Measurements from ENCODE around the gene PSAPL1.

Gene PSAPL1

DNA sequence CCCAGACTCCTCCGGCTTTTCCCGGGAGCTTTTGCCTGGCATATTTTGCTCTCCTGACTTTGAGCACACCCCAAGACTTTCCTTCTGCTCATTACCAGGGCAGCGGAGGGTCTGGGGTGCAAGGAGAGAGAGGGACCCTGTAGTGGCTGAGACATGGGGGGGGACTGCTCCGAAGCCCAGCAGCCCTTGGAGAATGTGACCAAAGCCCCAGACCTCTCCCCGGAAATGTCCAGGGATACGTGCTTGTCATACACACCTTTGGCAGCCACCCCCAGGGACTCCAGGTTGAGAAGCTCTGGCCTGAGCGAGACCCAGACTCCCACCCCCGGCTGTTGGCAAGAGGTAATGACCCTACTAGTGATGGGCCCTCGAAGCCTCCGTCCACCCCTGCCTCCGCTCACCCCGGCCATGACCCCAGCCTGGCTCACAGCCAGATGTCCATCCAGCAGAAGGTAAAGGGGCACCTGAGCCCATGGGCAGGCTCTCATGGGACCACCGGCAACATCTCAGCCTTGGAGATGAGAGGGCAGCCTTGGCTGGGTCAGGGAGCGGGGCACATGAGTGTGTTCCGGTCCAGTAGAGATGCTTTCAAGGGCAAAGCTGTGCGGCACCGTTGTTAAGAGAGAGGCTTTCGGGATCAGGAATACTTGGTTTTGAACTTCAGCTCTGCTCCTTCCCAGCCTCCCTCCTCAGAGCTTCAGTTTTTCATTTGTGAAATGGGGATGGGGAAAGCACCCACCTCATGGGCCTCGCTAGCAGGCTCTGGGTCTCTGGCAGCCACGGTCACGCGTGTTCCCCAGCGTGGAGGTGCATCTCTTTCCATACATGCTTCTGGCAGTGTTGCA lies 2.0 kb downstream of the PSAPL1 start:
- Histone ChIP-seq H3K79me2 (ENCODE audit: insufficient read depth, low read depth) (no peaks in the 10 kb centered on the region), H3K4me2 (no peak overlapping the region), H2AFZ (ENCODE audit: low read depth) (no peak overlapping the region), H3K4me1 (ENCODE audit: low read depth, poor library complexity, severe bottlenecking) (no peaks in the 10 kb centered on the region), H3K4me3 (IDR thresholded peaks at IDR 0.05; ENCODE audit: insufficient read depth, low read depth, low read length) (no peak overlapping the region), H4K20me1 (ENCODE audit: insufficient read depth) (no peaks in the 10 kb centered on the region), H3K27ac (no peak overlapping the region), H3K9ac (no peak overlapping the region), H3K36me3 (ENCODE audit: insufficient read depth) (no peaks in the 10 kb centered on the region), H3K27me3 (ENCODE audit: insufficient read depth, low read depth) (no peaks in the 10 kb centered on the region; the same call in 1 of the 2 replicates)
- TF ChIP-seq CTCF (conservative IDR thresholded peaks at IDR 0.05; ENCODE audit: low read depth, low read length): no peak

DNA sequence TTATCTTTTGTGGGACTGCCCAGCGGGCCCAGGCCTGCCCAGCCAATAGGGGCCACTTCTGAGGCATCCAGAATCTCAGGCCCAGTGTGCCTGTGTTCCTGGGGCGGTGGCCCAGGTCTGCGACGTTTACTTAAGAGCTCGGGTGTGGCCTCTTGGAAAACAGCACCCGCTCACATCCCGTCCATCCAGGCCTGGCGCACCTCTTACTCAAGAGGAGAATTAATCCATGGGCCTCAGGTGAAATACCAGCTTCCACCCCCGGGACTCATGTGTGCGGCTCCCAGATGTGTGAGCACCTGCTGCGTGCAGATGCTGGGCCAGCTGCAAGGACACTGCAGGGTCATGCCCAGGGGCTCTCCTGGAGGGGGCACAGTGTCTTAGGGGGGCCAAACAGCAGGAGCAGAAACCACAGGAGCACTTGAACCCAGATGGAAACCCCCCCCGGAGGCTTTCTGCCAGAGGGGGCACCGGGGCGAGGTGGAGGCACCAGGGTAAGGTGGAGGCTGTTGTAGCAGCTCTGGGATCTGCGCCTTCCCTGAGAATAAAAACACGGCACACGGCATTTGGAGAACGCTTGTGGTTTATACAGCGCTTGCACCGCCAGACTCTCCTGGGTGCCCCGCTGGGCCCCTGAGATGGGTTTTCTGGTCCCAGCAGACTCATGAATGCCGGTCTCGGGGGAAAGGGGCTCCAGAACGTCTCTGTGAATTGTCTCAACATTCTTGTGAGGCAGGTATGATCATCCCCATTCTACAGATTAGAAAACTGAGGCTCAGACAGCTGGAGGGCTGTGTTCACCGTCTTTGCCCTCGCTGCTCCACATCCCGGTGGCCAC lies 2.8 kb downstream of the PSAPL1 start:
- Histone ChIP-seq H3K27ac (no peak overlapping the region), H3K4me3 (IDR thresholded peaks at IDR 0.05; ENCODE audit: insufficient read depth, low read depth, low read length) (no peak overlapping the region), H2AFZ (ENCODE audit: low read depth) (no peak overlapping the region), H3K79me2 (ENCODE audit: insufficient read depth, low read depth) (no peaks in the 10 kb centered on the region), H3K4me2 (no peak overlapping the region), H3K27me3 (ENCODE audit: insufficient read depth, low read depth) (no peaks in the 10 kb centered on the region; the same call in 1 of the 2 replicates), H3K4me1 (ENCODE audit: low read depth, poor library complexity, severe bottlenecking) (no peaks in the 10 kb centered on the region), H4K20me1 (ENCODE audit: insufficient read depth) (no peaks in the 10 kb centered on the region), H3K36me3 (ENCODE audit: insufficient read depth) (no peaks in the 10 kb centered on the region), H3K9ac (no peak overlapping the region)
- TF ChIP-seq CTCF (conservative IDR thresholded peaks at IDR 0.05; ENCODE audit: low read depth, low read length): no peak

GRCh38 chr4:7430965-7431695 lies 3.6 kb downstream of the PSAPL1 start:
- TF ChIP-seq CTCF (conservative IDR thresholded peaks at IDR 0.05; ENCODE audit: low read depth, low read length): no peak
- no peaks in the 10 kb centered on the region for H3K4me1 ChIP-seq (ENCODE audit: low read depth, poor library complexity, severe bottlenecking)
- no peaks in the 10 kb centered on the region for H3K79me2 ChIP-seq (ENCODE audit: insufficient read depth, low read depth)
- H4K20me1 ChIP-seq (ENCODE audit: insufficient read depth): no peaks in the 10 kb centered on the region
- no peak overlapping the region for H3K4me3 ChIP-seq (IDR thresholded peaks at IDR 0.05; ENCODE audit: insufficient read depth, low read depth, low read length)
- no peaks in the 10 kb centered on the region for H3K36me3 ChIP-seq (ENCODE audit: insufficient read depth)
- H3K9ac ChIP-seq: no peak overlapping the region
- H3K27ac ChIP-seq: no peak overlapping the region
- peaks cover under 1% of the 10 kb centered on the region; the same call in 1 of the 2 replicates for H3K27me3 ChIP-seq (ENCODE audit: insufficient read depth, low read depth)
- H2AFZ ChIP-seq (ENCODE audit: low read depth): no peak overlapping the region
- no peak overlapping the region for H3K4me2 ChIP-seq

- Histone ChIP-seq H3K36me3 (ENCODE audit: insufficient read depth) (no peaks in the 10 kb centered on the region), H4K20me1 (ENCODE audit: insufficient read depth) (no peaks in the 10 kb centered on the region), H2AFZ (ENCODE audit: low read depth) (no peak overlapping the region), H3K27ac (no peak overlapping the region), H3K4me1 (ENCODE audit: low read depth, poor library complexity, severe bottlenecking) (no peaks in the 10 kb centered on the region), H3K27me3 (ENCODE audit: insufficient read depth, low read depth) (peaks cover 2% of the 10 kb centered on the region; the same call in 1 of the 2 replicates), H3K79me2 (ENCODE audit: insufficient read depth, low read depth) (no peaks in the 10 kb centered on the region), H3K9ac (no peak overlapping the region), H3K4me3 (IDR thresholded peaks at IDR 0.05; ENCODE audit: insufficient read depth, low read depth, low read length) (no peak overlapping the region), H3K4me2 (no peak overlapping the region)
- no peak for TF ChIP-seq CTCF (conservative IDR thresholded peaks at IDR 0.05; ENCODE audit: low read depth, low read length)
Observed at GRCh38 chr4:7430368-7430964, 4.3 kb downstream of the PSAPL1 start.
